HG03095 (cell line): ENCODE results near the gene MCCC2.
"Not testable (repeated sequence)": the region's sequence is repeated elsewhere in the genome, so short reads cannot be mapped to it uniquely, and the experiment has no call there.

Source experiments
- ATAC-seq: cut with Tn5 transposase; IDR thresholded peaks from one replicate; pipeline ENCODE4 v1.9.1; 2021; ENCODE audit warnings: moderate library complexity; ENCODE audit not compliant: unreplicated experiment

MCCC2 gene

DNA sequence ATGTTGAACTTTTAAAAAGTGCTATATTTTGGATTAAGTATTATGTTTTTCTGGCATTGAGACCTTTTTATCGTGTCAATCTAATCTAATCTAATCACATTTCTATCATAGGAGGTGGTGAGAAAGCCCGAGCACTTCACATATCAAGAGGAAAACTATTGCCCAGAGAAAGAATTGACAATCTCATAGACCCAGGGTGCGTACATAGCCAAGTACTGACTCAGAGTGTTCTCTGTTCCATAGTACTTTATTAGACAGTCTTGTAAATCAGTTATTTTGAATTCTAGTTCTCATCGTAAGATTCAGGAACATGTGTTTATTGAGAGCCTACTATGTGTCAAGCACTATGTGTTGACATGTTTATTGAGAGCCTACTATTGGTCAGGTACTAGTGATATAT is 9.0 kb downstream of the MCCC2 start:
- no peak for ATAC-seq

DNA sequence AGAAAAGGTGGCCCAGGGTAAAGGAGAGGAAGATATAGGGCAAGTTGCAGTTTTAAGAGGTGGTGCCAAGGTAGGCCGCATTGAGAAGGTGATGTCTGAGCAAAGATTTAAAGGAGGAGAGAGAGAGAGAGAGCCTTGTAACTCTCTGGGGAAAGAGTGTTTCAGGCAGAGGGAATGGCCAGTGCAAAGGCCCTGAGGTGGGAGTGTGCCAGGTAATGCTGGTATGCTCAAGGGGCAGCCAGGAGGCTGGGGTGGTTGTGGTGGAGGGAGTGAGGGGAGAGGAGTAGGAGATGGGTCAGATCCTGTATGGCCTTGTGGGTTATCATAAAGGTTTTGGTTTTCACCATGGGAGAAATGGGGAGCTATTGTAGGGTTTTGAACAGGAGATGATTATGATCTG is 9.9 kb downstream of the MCCC2 start:
- no peak for ATAC-seq

DNA sequence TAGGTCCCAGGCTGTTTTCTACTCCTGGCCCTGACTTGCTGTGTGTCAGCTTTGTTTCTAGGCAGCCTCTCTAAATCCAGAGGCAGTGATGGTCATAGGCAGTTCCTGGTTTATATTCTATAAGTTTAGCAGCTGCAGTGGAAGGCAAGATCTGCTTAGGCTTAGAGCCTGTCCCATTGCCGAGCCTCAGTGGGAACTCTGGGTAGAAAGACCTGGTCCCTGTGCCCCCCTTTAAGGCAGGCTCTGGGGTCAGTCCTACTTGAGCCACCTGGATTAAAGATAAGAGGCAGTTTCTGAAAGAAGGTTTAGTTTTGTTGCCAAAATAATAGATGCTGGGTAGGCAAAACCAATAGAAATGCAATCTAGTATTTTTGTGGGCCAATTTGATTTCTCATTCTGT is 13.6 kb downstream of the MCCC2 start:
- no peak for ATAC-seq

DNA sequence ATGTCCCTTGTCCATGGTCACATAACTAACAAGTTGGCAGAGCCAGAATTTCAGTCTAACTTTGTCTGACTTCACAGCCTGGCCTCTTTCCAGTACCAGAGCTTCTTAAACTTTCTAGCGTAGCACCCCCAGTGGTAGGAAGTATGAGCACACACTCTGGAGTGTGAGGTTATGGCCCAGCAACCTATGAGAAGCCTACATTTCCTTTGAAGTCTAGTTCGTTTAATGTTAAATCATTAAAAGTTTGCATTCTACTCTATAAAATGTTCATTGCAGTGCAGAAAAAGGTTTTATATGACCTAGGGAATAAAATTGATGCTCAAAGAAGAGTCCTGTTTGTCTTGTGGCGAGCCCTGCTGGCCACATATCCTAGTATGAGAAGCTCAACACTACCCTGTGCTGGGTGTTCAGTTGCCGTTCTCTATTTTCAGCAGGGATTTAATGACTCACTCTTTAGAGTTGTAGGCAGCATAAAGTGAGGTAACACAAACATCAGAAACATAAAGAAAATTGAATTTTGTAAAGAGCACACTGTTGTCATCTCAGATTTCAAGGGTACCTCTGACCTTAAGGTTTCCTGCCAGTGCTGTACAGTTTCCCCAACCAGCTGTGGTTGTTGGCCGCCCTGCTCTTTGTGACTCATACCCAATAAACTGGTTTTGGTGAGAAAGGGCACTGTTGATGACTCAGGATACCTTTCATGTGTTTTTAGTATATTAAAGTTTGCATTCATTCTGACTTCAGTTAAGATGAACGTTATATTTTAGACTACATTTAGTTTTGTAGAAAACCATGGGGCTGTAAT is 14.3 kb downstream of the MCCC2 start:
- peak; percentile 83 for ATAC-seq

DNA sequence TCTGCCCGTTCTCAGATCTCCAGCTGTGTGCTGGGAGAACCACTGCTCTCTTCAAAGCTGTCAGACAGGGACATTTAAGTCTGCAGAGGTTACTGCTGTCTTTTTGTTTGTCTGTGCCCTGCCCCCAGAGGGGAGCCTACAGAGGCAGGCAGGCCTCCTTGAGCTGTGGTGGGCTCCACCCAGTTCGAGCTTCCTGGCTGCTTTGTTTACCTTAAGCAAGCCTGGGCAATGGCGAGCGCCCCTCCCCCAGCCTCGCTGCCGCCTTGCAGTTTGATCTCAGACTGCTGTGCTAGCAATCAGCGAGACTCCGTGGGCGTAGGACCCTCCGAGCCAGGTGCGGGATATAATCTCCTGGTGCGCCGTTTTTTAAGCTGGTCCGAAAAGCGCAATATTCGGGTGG is 22.8 kb downstream of the MCCC2 start:
- ATAC-seq: not testable (repeated sequence)

DNA sequence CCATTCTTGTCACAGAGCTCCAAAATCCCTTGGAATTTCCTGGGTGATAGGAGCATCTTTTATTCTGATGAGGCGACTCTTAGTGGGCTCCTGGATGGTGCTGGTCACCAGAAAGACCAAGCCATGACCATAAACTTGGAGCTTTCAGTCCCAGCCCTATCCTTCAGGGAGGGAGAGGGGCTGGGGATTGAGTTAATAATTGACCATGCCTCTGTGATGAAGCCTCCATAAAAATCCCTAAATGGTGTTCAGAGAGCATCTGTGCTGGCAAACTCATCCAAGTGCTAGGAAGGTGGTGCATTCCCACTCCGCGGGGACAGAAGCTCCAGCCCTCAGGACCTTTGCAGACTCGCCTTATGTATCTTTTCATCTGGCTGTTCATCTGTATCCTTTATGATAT is 28.7 kb downstream of the MCCC2 start:
- ATAC-seq: no peak

- ATAC-seq: no peak
Observed at GRCh38 chr5:71620630-71621029, 33.5 kb downstream of the MCCC2 start.

GRCh38 chr5:71621268-71621667 is 34.1 kb downstream of the MCCC2 start:
- ATAC-seq: no peak

- ATAC-seq: no peak
Observed at GRCh38 chr5:71621741-71622140, 34.6 kb downstream of the MCCC2 start.

GRCh38 chr5:71623221-71623794 is 36.2 kb downstream of the MCCC2 start:
- no peak for ATAC-seq

DNA sequence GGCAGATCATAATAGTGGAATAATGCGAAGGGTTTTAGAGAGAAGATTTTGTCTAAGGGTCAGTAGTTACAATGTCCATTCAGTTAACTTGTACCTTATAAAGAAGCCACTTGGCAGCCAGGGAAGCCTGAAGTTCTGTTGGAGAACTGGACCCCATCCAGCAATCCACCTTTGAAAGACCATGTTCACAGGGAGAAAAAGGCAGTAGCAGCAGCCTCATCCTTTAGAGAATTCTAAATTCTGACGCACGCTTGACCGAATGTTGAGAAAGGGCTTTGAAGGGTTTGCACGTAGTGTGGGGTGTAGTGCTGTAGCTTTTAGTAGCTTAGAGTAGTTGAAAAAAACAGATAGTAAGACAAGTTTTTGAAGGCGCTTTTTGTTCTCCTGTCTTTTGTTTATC is 42.8 kb downstream of the MCCC2 start:
- ATAC-seq: no peak

DNA sequence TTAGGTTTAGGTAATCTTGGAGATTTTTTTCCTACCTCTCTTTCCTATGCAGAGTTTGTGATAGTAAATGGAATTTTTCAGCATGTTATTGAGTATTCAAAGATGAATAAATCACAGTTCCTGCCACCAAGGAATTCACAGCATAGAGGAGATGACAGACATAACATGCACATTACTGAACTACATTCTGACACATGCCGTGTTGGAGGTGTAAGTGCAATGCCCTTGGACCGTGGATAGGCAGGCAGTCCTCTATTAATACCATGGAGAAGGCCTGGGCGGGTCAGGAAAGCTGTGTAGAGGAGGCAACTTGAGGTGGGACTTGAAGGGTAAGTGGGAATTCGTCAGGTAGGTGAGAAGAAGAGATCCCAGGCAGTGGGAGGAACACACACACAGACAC is 43.9 kb downstream of the MCCC2 start:
- no peak for ATAC-seq

DNA sequence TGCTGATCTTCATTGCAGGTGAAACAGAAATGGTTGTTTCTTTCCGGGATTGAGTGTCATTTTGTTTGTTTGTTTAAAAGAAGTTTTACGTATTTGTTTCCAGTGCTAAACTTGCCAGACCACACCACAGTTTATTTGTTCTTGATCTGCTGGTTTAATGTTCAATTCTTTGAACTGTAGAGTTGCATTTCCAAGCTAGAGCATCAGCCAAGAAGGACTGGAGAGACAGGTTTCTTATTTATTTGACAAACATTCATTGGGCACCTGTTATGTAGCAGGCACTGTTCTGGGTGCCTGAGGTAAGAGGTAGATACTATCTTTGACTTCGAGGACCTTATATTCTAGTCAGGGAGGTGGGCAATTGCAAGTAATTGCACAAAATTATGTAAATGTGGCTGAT is 45.0 kb downstream of the MCCC2 start:
- no peak for ATAC-seq

- ATAC-seq: no peak
Observed at GRCh38 chr5:71633255-71634155, 46.4 kb downstream of the MCCC2 start.

GRCh38 chr5:71637133-71637532 is 50.0 kb downstream of the MCCC2 start:
- ATAC-seq: no peak

DNA sequence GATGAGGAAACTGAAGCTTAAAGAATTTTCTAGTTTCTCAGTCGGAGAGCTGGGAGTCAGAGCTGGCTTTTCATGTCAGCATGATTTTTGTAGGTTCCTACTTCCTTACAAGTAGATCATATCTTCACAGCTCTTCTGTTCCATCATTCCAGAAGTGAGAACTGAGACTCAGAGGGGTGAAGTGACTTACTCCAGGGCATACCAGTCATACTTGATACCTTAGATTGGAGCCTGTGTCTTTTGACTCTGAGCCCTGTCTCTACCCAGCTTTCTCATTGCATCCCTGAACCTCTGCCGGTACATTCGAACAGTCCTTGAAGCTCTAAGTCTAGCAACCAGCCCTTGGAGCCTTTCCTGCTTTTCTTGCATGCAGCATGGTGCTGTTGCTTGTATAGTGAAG is 53.3 kb downstream of the MCCC2 start:
- no peak for ATAC-seq

- ATAC-seq: no peak
Observed at GRCh38 chr5:71645030-71645429, 57.9 kb downstream of the MCCC2 start.

DNA sequence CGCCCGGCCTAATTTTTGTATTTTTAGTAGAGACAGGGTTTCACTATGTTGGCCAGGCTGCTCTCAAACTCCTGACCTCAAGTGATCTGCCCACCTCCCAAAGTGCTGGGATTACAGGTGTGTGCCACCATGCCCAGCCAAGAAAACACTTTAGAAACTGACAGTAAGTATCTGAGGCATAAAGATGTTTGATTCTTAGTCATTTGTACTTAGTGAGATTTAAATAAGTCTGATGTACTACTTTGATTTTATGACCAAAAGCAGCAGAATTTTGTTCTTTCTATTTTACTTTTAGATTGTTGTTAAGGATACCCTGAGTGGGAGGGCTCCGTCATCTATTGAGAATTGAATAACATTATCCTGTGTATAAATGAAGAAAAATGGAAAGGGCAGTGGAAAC is 63.8 kb downstream of the MCCC2 start:
- ATAC-seq: not testable (repeated sequence)

DNA sequence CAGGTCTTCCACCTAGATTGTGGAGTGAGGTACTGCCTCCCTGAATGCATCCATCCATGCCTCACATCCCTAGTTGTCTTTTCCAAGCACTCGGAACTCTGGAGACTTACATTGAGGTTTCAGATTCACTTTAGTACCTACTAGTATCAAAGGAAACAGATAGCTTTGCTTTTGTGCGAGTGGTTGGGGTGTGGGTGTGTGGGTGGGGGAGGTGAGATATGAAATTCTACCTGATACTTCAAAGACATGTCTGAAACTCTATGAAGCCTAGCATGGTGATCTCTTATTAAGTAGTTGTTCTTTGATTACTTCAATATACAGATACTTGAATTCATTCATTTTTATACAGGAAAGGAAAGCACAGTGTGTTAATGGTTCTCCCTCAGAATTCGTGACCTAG is 64.4 kb downstream of the MCCC2 start:
- ATAC-seq: no peak

DNA sequence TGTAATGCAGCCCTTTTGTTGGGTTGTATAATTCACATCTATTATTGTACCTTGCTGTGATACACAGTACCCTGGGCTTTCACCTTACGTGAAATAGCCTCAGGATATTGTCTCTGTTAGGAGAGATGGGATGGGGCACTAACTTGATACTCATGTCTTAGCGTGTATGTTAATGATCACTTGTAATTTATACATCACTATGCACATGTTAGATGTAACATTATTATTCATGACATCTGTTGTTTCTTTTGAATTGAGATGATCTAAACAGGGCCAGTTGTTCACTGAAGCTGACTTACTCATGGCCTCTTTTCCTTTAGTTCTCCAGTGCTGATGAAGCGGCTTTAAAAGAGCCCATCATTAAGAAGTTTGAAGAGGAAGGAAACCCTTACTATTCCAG is 65.2 kb downstream of the MCCC2 start:
- no peak for ATAC-seq

DNA sequence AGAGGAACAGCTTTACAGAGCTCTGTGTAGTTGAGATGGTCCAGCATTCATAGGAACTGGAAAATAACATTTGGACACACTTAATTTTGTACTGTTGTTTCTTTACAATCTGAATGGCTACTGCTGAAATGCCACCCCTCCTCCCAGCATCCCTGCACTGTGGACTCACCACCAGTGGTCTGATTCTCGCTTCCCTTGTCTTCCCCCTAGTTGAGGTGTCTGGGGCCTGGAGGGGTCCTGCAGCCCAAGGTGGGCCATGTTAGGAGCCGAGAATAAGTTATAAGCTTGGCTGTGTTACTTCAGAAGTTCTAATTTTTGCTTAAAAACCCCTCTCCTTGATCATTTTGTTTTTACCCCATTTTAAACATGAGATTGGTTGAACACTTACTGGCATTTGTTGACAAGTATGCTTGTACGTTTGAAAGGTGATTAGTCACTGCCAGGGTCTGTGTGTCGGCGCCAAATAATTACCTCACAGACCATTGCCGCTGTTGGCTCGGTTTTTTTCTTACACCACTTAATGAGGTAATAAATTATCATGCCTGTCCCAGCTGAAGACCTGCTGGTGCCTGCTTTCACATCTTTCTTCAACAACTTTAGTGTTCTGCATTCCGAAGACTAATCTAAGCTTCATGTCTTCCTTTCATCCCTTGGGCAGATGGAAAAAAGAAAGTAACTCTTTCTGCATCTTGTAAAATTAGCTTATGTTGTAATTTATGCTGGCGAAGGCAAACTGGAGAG is 65.8 kb downstream of the MCCC2 start:
- no peak for ATAC-seq
